Activated T-helper 17 cell treated with anti-CD3 and anti-CD28 coated beads, Interleukin-2, amount 50 U/mL, for 72 hours (primary cell): Measurements from ENCODE around the gene RCOR3. TPM values are rescaled to one million over a fixed set of nuclear protein-coding genes. Genes with fewer than 3 reads are reported as not detected.
"Not testable (repeated sequence)": the region's sequence is repeated elsewhere in the genome, so short reads cannot be mapped to it uniquely, and the experiment has no call there.

Source experiments
- ATAC-seq: fragments of 150-1000 bp; cut with Tn5 transposase; replicated peaks from 2 replicates; pipeline ENCODE4 v1.10.0; 2021; ENCODE audit warnings: mild to moderate bottlenecking, moderate library complexity
- H3K27ac Mint-ChIP-seq: one replicate; pipeline ENCODE4 v1.8.0; 2022; ENCODE audit warnings: mixed read lengths
- H3K27me3 Mint-ChIP-seq: one replicate; pipeline ENCODE4 v1.8.0; 2022; ENCODE audit warnings: mixed read lengths
- H3K36me3 Mint-ChIP-seq: one replicate; pipeline ENCODE4 v1.8.0; 2022; ENCODE audit warnings: low read depth, mild to moderate bottlenecking, mixed read lengths
- H3K4me1 Mint-ChIP-seq: one replicate; pipeline ENCODE4 v1.8.0; 2022; ENCODE audit warnings: mixed read lengths
- H3K4me3 Mint-ChIP-seq: one replicate; pipeline ENCODE4 v1.8.0; 2022; ENCODE audit warnings: mild to moderate bottlenecking, mixed read lengths
- H3K9me3 Mint-ChIP-seq: one replicate; pipeline ENCODE4 v1.8.0; 2022; ENCODE audit warnings: mixed read lengths
- total RNA-seq, 2 donors: library from RNA; stranded (reverse); gene quantifications; one replicate each; pipeline ENCODE4 v1.2.3, GENCODE V29; 2022

The RCOR3 gene
- total RNA-seq, 2 donors from 2014 or later: 33.6 to 52.1 TPM

DNA sequence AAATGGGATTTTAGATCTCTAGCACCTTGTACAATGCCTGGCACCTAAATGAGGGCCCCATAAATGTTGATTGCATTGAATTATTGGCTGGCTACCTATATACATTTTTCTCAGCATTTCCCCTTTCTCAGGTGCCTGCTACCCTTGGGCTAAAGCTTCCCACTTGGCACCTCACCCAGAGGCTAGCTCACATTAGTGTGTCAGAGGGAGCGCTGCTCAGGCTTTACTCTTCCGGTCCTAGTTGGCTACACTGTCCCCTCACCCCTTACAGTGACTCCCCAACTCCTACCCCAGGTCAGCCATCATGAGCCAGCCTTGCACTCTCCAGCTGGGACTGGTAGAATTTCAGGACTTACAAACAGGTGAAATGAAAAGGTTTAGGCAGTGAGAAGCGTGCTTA is 77.0 kb downstream of the RCOR3 start:
- peak overlapping the region; percentile 78 for H3K4me3 Mint-ChIP-seq
- H3K4me1 Mint-ChIP-seq: peaks cover 71% of the 10 kb centered on the region
- H3K27me3 Mint-ChIP-seq: no peaks in the 10 kb centered on the region
- H3K36me3 Mint-ChIP-seq: peaks cover 20% of the 10 kb centered on the region
- no peak for ATAC-seq
- H3K9me3 Mint-ChIP-seq: no peaks in the 10 kb centered on the region
- peak overlapping the region; percentile 94 for H3K27ac Mint-ChIP-seq

DNA sequence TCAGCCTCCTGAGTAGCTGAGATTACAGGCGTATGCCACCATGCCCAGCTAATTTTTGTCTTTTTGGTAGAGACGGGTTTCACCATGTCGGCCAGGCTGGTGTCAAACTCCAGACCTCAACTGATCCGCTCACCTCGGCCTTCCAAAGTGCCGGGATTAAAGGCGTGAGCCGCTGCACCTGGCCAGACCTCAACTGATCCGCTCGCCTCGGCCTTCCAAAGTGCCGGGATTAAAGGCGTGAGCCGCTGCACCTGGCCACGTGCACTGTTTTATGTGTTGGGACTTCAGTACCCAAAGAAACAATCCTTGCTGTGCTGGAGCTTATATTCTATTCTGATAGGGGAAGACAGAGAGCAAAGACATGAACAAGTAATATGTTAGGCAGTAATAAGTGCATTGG is 77.6 kb downstream of the RCOR3 start:
- Mint-ChIP-seq H3K9me3 (no peaks in the 10 kb centered on the region), H3K4me1 (peaks cover 73% of the 10 kb centered on the region), H3K27ac (peak overlapping the region; percentile 94), H3K4me3 (peak overlapping the region; percentile 78), H3K36me3 (peaks cover 20% of the 10 kb centered on the region), H3K27me3 (no peaks in the 10 kb centered on the region)
- no peak for ATAC-seq

DNA sequence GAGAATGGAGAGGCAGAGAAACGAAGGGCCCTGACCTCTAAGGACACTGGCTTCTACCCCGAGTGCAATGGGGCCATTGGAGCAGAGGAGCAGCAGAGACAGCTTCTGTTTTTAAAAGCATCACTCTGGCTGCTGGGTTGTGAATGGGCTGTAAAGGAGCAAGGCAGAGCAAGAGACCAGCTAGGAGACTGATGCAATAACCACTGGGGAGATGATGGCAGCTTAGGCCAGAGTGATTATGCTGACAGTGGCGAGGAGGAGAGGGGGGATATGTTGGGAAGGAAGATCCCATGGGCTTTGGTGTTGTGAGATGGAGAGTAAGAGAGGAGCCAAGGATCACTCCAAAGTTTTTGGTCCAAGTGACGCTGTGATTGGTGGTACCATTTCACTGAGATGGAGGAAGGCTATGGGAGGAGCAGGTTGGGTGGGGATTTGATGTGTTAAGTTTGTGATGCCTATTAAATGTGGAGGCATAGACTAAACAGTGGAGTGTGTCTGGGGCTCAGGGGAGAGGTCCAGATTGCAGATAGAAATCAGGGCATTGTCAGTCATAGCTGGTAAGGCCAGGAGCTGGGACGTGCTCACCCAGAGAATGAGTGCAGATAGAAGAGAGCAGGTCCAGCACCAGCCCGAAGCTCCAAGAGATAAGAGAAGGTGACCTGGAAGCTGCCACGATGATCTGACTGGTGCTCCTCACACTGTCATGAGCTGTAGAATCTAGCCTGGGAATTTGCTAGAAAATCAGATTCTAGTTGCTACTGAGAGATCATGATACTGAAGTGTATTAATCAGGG is 78.5 kb downstream of the RCOR3 start:
- H3K9me3 Mint-ChIP-seq: no peaks in the 10 kb centered on the region
- H3K36me3 Mint-ChIP-seq: peaks cover 21% of the 10 kb centered on the region
- ATAC-seq: no peak
- no peaks in the 10 kb centered on the region for H3K27me3 Mint-ChIP-seq
- H3K4me1 Mint-ChIP-seq: peaks cover 74% of the 10 kb centered on the region
- peak overlapping the region; percentile 94 for H3K27ac Mint-ChIP-seq
- H3K4me3 Mint-ChIP-seq: peak overlapping the region; percentile 78

DNA sequence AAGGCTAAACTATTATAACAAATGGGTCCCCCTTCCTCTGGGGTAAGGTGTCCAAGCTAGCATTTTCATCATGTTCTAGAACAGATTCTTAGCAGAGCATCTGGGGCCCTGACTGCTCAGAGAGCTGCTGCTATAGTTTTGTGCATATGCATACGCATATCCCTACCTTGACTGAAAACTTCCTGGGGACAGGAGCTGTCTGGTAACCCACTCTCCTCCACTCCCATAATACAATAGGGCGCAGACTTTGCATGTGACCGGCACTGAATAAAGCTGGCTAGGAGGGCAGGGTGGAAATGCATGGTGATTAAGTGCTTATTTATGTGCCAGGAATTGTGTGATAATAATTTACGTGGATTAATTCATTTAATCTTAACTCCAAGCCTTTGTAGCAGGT is 79.1 kb downstream of the RCOR3 start:
- H3K9me3 Mint-ChIP-seq: no peaks in the 10 kb centered on the region
- no peaks in the 10 kb centered on the region for H3K27me3 Mint-ChIP-seq
- peaks cover 73% of the 10 kb centered on the region for H3K4me1 Mint-ChIP-seq
- peaks cover 24% of the 10 kb centered on the region for H3K36me3 Mint-ChIP-seq
- peak overlapping the region; percentile 78 for H3K4me3 Mint-ChIP-seq
- ATAC-seq: no peak
- H3K27ac Mint-ChIP-seq: peak overlapping the region; percentile 94

DNA sequence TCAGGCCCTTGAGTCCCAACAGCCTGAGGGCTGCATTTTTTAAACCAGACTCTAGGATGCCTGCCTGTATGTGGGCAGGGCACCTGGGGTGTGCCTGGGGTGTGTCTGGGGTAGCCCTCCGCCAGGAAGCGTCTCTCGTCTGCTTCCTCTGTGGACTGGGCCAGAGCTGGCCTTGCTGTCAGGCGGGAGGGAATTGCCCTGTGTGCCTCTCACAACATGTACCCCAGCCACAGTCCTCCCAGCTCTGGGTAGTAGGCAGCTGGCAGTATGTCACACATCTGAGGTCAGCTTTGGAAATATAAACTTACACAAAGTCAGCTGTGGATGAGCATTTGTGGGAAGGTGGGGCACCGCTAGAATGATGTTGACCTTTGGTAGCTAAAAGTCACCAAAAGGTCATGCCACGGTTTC is 80.5 kb downstream of the RCOR3 start:
- Mint-ChIP-seq H3K4me1 (peaks cover 74% of the 10 kb centered on the region), H3K27me3 (no peaks in the 10 kb centered on the region), H3K27ac (peak overlapping the region; percentile 85), H3K9me3 (no peaks in the 10 kb centered on the region), H3K4me3 (peak overlapping the region; percentile 45), H3K36me3 (peaks cover 31% of the 10 kb centered on the region)
- peak; percentile 31 for ATAC-seq

DNA sequence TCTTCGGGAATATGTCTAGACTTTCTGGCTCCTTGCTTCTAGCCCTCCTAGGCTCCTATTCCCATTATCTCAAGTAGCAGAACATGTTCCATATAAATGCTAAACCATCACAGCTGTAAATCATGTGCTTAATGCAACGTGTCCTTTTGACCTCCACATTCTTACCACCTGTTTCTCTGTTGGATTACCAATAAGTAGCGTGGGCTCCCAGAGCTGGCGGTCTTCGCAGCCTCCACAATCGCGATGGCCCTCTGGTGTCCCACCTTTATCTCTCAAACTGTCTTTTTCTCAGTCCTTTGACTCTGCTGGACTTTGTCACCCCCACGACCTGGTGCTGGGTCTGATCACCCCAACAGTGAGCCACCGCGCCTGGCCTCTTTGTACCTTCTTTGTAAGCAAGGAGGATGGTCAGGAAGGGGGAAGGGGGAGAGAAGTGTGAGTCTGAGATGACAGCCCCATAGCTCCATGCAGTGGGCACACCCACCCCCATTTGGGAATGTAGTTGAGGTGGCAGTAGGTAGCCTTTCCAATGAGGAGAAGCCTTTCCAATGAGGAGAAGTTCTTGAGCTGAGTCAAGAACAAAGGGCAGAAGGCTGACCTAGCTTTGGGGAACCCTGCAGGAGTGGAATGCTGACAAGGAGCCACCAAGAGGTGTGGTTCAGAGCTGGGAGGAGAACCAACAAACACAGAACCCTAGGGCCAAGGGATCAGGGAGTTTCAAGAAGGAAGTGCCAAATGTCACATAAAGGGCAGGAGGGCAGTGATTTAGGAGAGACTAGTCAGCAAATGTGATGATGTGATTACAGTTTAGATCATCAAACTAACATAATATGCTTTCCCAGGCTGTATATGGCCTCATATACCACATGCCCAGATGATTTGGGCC is 81.7 kb downstream of the RCOR3 start:
- no peaks in the 10 kb centered on the region for H3K27me3 Mint-ChIP-seq
- peak overlapping the region; percentile 79 for H3K27ac Mint-ChIP-seq
- H3K9me3 Mint-ChIP-seq: no peaks in the 10 kb centered on the region
- H3K4me1 Mint-ChIP-seq: peaks cover 64% of the 10 kb centered on the region
- H3K4me3 Mint-ChIP-seq: peak overlapping the region; percentile 22
- peak; percentile 33 for ATAC-seq
- peaks cover 23% of the 10 kb centered on the region for H3K36me3 Mint-ChIP-seq

DNA sequence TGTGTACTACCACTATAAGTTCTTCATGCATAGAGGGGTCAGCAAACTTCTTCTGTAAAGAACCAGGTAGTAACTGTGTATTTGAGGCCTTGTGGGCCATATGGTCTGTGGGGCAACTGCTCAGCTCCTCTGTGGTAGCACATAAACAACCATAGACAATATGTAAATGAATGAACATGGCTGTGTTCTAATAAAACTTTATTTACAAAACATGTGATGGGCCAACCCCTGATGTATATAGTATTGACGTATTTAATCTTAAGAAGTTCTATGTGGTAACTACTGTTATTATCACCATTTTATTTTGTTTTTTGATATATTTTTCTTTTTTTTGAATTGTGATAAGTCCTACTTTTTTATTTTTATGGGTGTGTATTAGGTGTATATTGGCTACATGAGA is 82.8 kb downstream of the RCOR3 start:
- peaks cover 62% of the 10 kb centered on the region for H3K4me1 Mint-ChIP-seq
- no peak overlapping the region for H3K4me3 Mint-ChIP-seq
- ATAC-seq: no peak
- H3K36me3 Mint-ChIP-seq: peaks cover 15% of the 10 kb centered on the region
- no peaks in the 10 kb centered on the region for H3K9me3 Mint-ChIP-seq
- peak overlapping the region; percentile 79 for H3K27ac Mint-ChIP-seq
- H3K27me3 Mint-ChIP-seq: no peaks in the 10 kb centered on the region

DNA sequence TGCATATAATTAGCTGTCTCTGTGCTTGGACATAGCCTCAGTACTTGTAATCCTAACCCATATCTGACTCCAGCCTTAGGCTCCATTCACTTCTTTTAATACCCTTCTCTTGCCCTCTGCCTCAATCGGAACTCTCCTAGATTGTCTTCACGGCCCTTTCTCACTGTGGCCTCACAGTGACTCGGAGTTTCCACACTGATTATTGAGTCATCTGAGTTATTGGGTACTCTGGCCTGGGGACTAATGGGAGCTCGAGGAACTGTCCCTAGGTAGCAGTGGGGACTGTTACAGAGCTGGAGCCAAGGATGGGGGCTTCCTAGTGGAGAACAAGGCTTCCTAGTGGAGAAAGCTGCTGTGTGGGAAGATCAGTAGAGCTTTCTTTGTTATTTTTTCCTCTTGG is 84.4 kb downstream of the RCOR3 start:
- no peaks in the 10 kb centered on the region for H3K27me3 Mint-ChIP-seq
- H3K9me3 Mint-ChIP-seq: no peaks in the 10 kb centered on the region
- peak overlapping the region; percentile 15 for H3K27ac Mint-ChIP-seq
- H3K36me3 Mint-ChIP-seq: peaks cover 12% of the 10 kb centered on the region
- peak overlapping the region; percentile 29 for H3K4me3 Mint-ChIP-seq
- peaks cover 59% of the 10 kb centered on the region for H3K4me1 Mint-ChIP-seq
- ATAC-seq: peak; percentile 55

DNA sequence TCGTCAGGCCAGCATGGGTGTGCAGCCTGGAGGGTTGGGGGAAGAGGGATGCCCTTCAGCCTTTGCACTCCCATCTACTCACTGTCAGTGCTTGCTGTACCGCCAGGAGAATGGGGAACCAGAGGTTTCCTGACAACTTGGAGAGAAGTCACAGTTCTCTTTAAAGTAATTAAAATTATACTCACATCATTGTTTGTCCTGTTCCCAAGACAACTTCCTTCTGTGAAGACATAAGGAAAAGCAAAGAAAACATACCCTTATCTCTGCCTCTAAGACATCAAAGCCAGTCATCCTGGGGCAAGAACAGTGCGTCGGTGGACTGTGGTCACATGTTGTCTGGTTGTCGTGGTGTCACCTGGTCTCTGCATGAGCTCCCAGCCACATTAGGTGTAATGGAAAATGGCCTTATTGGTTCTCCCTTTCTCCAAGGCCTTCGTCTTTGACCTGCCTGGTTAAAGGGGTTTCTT is 85.0 kb downstream of the RCOR3 start:
- Mint-ChIP-seq H3K36me3 (peaks cover 12% of the 10 kb centered on the region), H3K4me1 (peaks cover 57% of the 10 kb centered on the region), H3K4me3 (peak overlapping the region; percentile 29), H3K27ac (peak overlapping the region; percentile 15), H3K27me3 (no peaks in the 10 kb centered on the region), H3K9me3 (no peaks in the 10 kb centered on the region)
- peak; percentile 48 for ATAC-seq

DNA sequence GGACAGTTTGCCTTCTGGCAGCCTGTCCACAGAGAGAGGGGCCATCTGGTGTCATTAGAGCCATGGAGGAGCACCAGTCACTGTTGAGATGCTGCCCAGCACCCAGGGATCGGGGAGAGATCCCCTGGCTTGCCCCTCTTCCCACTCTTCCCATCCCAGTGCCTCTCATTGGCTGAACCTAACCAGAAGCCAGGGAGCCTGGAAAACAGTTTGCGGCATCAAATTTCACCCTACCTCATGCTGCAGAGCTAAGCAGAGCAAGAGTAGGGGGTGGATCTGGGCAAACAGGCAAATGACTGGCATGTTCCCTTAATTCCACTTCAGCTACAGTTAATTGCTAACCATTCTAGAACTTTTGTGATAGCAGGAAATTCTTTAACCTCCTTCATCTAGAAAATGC is 86.6 kb downstream of the RCOR3 start:
- no peak overlapping the region for H3K4me3 Mint-ChIP-seq
- peaks cover 62% of the 10 kb centered on the region for H3K4me1 Mint-ChIP-seq
- ATAC-seq: no peak
- H3K36me3 Mint-ChIP-seq: peaks cover 12% of the 10 kb centered on the region
- H3K9me3 Mint-ChIP-seq: no peaks in the 10 kb centered on the region
- no peak overlapping the region for H3K27ac Mint-ChIP-seq
- no peaks in the 10 kb centered on the region for H3K27me3 Mint-ChIP-seq

DNA sequence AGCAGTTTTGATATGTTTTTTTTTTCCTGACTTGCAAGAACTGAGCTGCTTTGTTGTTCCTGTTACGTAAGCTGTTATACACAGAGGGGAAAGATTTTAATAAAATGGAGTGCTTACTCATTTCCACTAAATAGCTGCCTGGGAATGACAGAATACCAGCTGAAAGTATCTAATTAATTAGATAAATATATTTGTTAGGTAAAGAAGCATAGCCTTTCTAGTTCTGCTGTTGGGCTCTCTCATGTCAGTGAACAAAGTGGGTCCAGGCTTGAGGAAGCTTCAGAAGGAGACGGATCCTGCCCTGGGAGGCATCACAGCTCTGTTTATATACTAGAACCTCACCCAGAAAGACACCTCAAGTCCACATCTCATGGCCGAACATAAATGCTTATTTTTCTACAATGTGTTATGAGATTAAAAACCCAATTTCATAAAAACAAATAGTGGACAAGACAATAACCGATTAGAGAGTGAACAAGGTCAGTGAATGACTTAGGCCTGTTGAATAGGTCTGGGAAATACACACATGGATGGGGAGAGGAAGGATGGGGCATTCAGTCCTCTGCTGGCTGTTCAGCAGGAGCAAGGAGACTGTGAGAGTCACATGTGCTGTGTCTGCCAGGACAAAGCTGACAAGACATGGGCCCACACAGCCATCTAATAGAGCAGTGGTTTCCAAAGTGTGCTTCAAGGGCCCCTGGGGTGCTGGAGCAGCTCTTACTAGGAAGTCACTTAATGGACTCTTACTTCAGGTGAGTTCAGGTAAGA is 88.1 kb downstream of the RCOR3 start:
- Mint-ChIP-seq H3K9me3 (no peaks in the 10 kb centered on the region), H3K4me3 (no peak overlapping the region), H3K27ac (peak overlapping the region; percentile 14), H3K27me3 (no peaks in the 10 kb centered on the region), H3K4me1 (peaks cover 62% of the 10 kb centered on the region), H3K36me3 (peaks cover 12% of the 10 kb centered on the region)
- no peak for ATAC-seq

DNA sequence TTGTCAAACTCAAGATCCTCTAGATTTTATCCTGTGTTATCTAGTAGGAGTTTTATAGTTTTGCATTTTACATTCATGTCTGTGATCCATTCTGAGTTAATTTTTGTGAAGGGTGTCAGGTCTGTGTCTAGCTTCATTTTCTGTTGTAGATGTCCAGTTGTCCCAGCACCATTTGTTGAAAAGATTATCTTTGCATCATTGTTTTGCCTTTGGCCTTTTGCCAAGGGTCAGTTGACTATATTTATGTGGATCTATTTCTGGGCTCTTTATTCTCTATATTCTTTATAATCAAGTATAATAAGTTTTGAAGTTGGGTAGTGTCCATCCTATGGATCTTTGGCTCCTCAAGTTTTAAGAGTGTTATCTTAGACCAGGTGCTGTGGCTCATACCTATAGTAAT is 89.4 kb downstream of the RCOR3 start:
- Mint-ChIP-seq H3K9me3 (no peaks in the 10 kb centered on the region), H3K4me3 (no peak overlapping the region), H3K4me1 (peaks cover 58% of the 10 kb centered on the region), H3K27ac (no peak overlapping the region), H3K27me3 (no peaks in the 10 kb centered on the region), H3K36me3 (peaks cover 14% of the 10 kb centered on the region)
- no peak for ATAC-seq

DNA sequence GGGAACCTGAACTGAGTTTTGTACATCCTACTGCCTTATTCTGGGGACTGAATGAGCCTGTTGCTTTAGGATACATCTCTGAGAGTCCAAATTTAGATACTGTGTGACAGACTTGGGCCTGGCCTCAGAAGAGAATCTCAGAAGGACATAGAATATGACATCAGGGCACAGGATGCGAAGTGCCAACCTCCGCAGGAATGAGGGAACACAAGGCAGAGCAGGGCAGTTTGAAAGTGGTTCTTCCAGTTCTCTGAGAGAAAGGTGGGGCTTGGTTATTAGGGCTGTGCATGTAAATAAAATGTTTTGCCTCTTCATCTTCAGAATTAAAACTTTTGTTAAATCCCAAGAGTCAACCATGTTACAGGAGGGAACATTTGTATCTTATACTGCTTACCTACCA is 90.6 kb downstream of the RCOR3 start:
- Mint-ChIP-seq H3K4me3 (no peak overlapping the region), H3K4me1 (peaks cover 53% of the 10 kb centered on the region), H3K9me3 (no peaks in the 10 kb centered on the region), H3K27ac (peak overlapping the region; percentile 58), H3K27me3 (no peaks in the 10 kb centered on the region), H3K36me3 (peaks cover 21% of the 10 kb centered on the region)
- no peak for ATAC-seq

DNA sequence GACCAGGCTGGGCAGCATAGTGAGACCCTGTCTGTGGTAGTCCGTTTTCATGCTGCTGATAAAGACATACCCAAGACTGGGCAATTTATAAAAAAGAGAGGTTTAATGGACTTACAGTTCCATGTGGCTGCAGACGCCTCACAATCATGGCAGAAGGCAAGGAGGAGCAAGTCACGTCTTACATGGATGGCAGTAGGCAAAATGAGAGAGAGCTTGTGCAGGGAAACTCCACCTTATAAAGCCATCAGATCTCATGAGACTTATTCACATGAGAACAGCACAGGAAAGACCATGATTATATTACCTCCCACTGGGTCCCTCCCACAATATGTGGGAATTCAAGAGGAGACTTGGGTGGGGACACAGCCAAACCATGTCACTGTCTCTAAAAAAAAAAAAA is 92.9 kb downstream of the RCOR3 start:
- peak overlapping the region; percentile 75 for H3K4me3 Mint-ChIP-seq
- H3K36me3 Mint-ChIP-seq: peaks cover 44% of the 10 kb centered on the region
- peak overlapping the region; percentile 78 for H3K27ac Mint-ChIP-seq
- H3K4me1 Mint-ChIP-seq: peaks cover 57% of the 10 kb centered on the region
- not testable (repeated sequence) for ATAC-seq, H3K27me3 Mint-ChIP-seq, H3K9me3 Mint-ChIP-seq
